Gastrocnemius medialis (tissue), 4 donors: ENCODE data around the gene TMEM218.

ENCODE experiments used
- POLR2A ChIP-seq, 2 donors: fragments of 450-650 bp; IDR thresholded peaks; one replicate each; pipeline ENCODE4 v1.6.1; 2017; ENCODE audit warnings: antibody characterized with exemption in 2 of 2, mild to moderate bottlenecking in 2 of 2, moderate library complexity in 2 of 2
- TF ChIP-seq, protein P1 (sequence below), 5 experiments: fragments of 450-650 bp in 3 of 5; fragments of 200-600 bp in 2 of 5; sonication (generic) in 2 of 5; IDR thresholded peaks in 4 of 5; conservative IDR thresholded peaks in 1 of 5; 1 replicate in 4 of 5; 2 replicates in 1 of 5; pipeline ENCODE4 v1.5.1; 2016 to 2019; ENCODE audit warnings: antibody characterized with exemption in 5 of 5, mild to moderate bottlenecking in 3 of 5, moderate library complexity in 3 of 5

DNA sequence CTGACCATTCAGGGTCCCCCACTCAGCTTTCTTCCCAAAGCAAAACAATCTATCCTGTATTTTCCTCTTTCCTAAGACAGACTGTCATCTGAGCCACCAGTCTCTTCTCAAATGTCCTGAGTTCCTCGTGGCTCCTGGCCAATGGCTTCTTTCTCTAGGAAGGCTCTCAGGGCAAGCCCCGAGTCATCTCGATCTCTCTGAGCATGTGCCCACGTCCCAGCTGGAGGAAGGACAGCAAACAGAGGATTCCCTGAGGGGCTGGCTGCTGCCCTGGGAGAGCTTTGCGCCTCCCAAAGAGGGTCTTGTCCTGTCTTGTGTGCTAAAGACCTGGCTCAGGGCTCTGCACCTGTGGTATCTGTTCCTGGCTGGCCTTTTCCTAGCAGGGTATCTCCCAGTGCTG lies 40.0 kb downstream of the TMEM218 start:
- TF ChIP-seq, protein P1, sequence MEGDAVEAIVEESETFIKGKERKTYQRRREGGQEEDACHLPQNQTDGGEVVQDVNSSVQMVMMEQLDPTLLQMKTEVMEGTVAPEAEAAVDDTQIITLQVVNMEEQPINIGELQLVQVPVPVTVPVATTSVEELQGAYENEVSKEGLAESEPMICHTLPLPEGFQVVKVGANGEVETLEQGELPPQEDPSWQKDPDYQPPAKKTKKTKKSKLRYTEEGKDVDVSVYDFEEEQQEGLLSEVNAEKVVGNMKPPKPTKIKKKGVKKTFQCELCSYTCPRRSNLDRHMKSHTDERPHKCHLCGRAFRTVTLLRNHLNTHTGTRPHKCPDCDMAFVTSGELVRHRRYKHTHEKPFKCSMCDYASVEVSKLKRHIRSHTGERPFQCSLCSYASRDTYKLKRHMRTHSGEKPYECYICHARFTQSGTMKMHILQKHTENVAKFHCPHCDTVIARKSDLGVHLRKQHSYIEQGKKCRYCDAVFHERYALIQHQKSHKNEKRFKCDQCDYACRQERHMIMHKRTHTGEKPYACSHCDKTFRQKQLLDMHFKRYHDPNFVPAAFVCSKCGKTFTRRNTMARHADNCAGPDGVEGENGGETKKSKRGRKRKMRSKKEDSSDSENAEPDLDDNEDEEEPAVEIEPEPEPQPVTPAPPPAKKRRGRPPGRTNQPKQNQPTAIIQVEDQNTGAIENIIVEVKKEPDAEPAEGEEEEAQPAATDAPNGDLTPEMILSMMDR (IDR thresholded peaks at IDR 0.05 in 4 of 5, conservative IDR thresholded peaks at IDR 0.05 in 1 of 5), result no peak
- no peak for TF ChIP-seq POLR2A (IDR thresholded peaks at IDR 0.05)
